HG03442 (cell line): ENCODE measurements around the gene CCDC59.

Experiments used
- ATAC-seq: cut with Tn5 transposase; IDR thresholded peaks from one replicate; pipeline ENCODE4 v1.9.1; 2021; ENCODE audit warnings: mild to moderate bottlenecking, moderate library complexity; ENCODE audit not compliant: unreplicated experiment

Gene CCDC59

DNA sequence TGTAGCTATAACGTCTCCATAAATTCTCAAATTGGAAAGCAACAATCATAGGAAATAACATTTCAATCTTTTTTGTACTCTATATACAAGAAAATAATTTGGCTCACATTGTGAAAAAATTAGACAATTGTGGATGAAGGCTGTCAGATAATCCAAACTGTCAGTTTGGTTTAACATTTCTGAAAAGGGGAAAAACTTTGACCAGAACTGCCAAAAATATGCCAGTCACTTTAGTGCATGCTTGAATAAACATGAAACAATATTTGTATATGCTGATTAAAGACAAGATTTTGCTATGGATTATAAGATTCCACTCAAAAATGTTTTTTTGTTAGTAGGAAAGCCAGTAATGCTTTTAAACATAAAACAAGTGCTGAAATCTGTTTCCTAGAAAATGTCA is 38.9 kb downstream of the CCDC59 start:
- no peak for ATAC-seq

DNA sequence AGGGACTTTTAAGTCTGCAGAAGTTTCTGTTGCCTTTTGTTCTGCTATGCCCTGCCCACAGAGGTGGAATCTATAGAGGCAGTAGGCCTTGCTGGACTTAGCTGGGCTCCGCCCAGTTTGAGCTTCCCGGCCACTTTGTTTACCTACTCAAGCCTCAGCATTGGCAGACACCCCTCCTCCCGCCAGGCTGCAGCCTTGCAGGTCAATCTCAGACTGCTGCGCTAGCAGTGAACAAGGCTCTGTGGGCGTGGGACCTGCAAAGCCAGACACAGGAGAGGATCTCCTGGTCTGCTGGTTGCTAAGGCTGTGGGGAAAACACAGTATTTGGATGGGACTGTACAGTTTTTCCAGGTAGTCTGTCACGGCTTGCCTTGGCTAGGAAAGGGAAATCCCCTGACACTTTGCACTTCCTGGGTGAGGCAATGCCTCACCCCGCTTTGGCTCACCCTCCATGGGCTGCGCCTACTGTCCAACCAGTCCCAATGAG is 43.7 kb downstream of the CCDC59 start:
- ATAC-seq, result no peak
